DMS114 treated with DMSO at 0.1 percent for 48 hours (cell line): ENCODE data around the gene AGBL1.

Experiments used
- DNase-seq: peaks from one replicate; lab custom pipeline; 2025; ENCODE audit not compliant: unreplicated experiment; lab: John Stamatoyannopoulos, UW

The AGBL1 gene

GRCh38 chr15:86316726-86317383, 237.2 kb downstream of the AGBL1 start:
- no peak for DNase-seq

GRCh38 chr15:86317384-86317740, 237.7 kb downstream of the AGBL1 start:
- no peak for DNase-seq

- DNase-seq, result no peak
These were observed 243.0 kb downstream of the AGBL1 start for GRCh38 chr15:86322629-86323028.

- no peak for DNase-seq
These were observed 247.7 kb downstream of the AGBL1 start for GRCh38 chr15:86327230-86327865.

- no peak for DNase-seq
These were observed 249.0 kb downstream of the AGBL1 start for GRCh38 chr15:86328658-86329057.

- no peak for DNase-seq
These were observed 249.8 kb downstream of the AGBL1 start for GRCh38 chr15:86329311-86330013.

GRCh38 chr15:86333819-86334218, 254.1 kb downstream of the AGBL1 start:
- no peak for DNase-seq

- no peak for DNase-seq
These were observed 256.5 kb downstream of the AGBL1 start for GRCh38 chr15:86336051-86336788.

GRCh38 chr15:86337071-86337470, 257.4 kb downstream of the AGBL1 start:
- DNase-seq, result no peak

GRCh38 chr15:86347245-86347644, 267.6 kb downstream of the AGBL1 start:
- DNase-seq, result no peak

GRCh38 chr15:86349565-86349964, 269.9 kb downstream of the AGBL1 start:
- DNase-seq, result no peak

GRCh38 chr15:86353213-86353612, 273.5 kb downstream of the AGBL1 start:
- no peak for DNase-seq

GRCh38 chr15:86355361-86355760, 275.7 kb downstream of the AGBL1 start:
- no peak for DNase-seq

- no peak for DNase-seq
These were observed 276.1 kb downstream of the AGBL1 start for GRCh38 chr15:86355801-86356200.

GRCh38 chr15:86362555-86362954, 282.9 kb downstream of the AGBL1 start:
- DNase-seq, result no peak

GRCh38 chr15:86373147-86373546, 293.5 kb downstream of the AGBL1 start:
- DNase-seq, result no peak

GRCh38 chr15:86375733-86376280, 296.1 kb downstream of the AGBL1 start:
- no peak for DNase-seq

- no peak for DNase-seq
These were observed 298.2 kb downstream of the AGBL1 start for GRCh38 chr15:86377914-86378313.

GRCh38 chr15:86382341-86382740, 302.7 kb downstream of the AGBL1 start:
- DNase-seq, result no peak

GRCh38 chr15:86383611-86384010, 303.9 kb downstream of the AGBL1 start:
- no peak for DNase-seq

- DNase-seq, result no peak
These were observed 304.5 kb downstream of the AGBL1 start for GRCh38 chr15:86384186-86384585.
